Neural crest cell (in vitro differentiated cells): Measurements from ENCODE around the gene CES2. TPM values are rescaled to one million over a fixed set of nuclear protein-coding genes. Genes with fewer than 3 reads are reported as not detected.

ENCODE experiments used
- DNase-seq: peaks from one replicate; pipeline ENCODE4 v3.0.0; 2021; ENCODE audit warnings: low read depth, mixed read lengths, low spot score
- H3K27ac Mint-ChIP-seq: one replicate; pipeline ENCODE4 v1.8.0; 2021; ENCODE audit warnings: mild to moderate bottlenecking, mixed read lengths; ENCODE audit not compliant: unreplicated experiment
- H3K27me3 Mint-ChIP-seq: 2 replicates; pipeline ENCODE4 v1.8.0; 2021; ENCODE audit warnings: low read depth, mild to moderate bottlenecking, mixed read lengths
- H3K36me3 Mint-ChIP-seq: 2 replicates; pipeline ENCODE4 v1.8.0; 2021; ENCODE audit warnings: low read depth, mild to moderate bottlenecking, mixed read lengths
- H3K4me1 Mint-ChIP-seq: 2 replicates; pipeline ENCODE4 v1.8.0; 2021; ENCODE audit warnings: mixed read lengths
- H3K4me3 Mint-ChIP-seq: one replicate; pipeline ENCODE4 v1.8.0; 2021; ENCODE audit warnings: mild to moderate bottlenecking, mixed read lengths
- H3K9me3 Mint-ChIP-seq: 2 replicates; pipeline ENCODE4 v1.8.0; 2021; ENCODE audit warnings: mixed read lengths
- total RNA-seq: library from RNA; stranded (reverse); gene quantifications from 2 replicates; pipeline ENCODE4 v1.2.1, GENCODE V29; 2021
- TF ChIP-seq, protein P1 (sequence below): fragments of 200-600 bp; sonication (generic); conservative IDR thresholded peaks from 2 replicates; pipeline ENCODE4 v1.5.0; 2021; ENCODE audit warnings: antibody characterized with exemption, mild to moderate bottlenecking

CES2 gene
- total RNA-seq, 1 donor from 2014 or later = 52.5 TPM

DNA sequence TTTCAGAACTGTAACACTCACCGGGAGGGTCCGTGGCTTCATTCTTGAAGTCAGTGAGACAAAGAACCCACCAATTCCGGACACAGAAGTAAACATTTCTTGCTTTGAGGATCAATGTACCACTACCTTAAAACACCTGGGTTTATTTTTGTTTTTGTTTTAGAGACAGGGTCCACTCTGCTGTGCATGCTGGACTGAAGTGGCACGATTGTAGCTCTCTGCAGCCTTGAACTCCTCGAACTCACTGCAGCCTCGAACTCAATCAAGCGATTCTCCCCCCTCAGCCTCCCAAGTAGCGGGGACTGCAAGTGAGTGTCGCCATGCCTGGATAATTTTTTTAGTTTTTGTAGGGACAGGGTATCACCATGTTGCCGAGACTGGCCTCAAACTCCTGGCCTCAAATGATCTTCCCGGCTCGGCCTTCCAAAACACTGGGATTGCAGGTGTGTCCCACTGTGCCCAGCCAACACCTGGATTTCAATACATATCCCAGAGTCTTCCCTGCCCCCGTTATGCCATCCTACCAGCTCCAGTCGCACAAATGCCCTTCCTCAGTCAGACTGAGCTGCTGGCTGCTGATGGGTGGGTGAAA lies 40.1 kb downstream of the CES2 start:
- H3K36me3 Mint-ChIP-seq = no peaks in the 10 kb centered on the region
- no peak overlapping the region for H3K27ac Mint-ChIP-seq
- DNase-seq = no peak
- H3K27me3 Mint-ChIP-seq = peaks cover 4% of the 10 kb centered on the region
- TF ChIP-seq, protein P1, sequence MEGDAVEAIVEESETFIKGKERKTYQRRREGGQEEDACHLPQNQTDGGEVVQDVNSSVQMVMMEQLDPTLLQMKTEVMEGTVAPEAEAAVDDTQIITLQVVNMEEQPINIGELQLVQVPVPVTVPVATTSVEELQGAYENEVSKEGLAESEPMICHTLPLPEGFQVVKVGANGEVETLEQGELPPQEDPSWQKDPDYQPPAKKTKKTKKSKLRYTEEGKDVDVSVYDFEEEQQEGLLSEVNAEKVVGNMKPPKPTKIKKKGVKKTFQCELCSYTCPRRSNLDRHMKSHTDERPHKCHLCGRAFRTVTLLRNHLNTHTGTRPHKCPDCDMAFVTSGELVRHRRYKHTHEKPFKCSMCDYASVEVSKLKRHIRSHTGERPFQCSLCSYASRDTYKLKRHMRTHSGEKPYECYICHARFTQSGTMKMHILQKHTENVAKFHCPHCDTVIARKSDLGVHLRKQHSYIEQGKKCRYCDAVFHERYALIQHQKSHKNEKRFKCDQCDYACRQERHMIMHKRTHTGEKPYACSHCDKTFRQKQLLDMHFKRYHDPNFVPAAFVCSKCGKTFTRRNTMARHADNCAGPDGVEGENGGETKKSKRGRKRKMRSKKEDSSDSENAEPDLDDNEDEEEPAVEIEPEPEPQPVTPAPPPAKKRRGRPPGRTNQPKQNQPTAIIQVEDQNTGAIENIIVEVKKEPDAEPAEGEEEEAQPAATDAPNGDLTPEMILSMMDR = no peak
- no peaks in the 10 kb centered on the region for H3K9me3 Mint-ChIP-seq
- H3K4me3 Mint-ChIP-seq = no peak overlapping the region
- peaks cover 12% of the 10 kb centered on the region for H3K4me1 Mint-ChIP-seq

DNA sequence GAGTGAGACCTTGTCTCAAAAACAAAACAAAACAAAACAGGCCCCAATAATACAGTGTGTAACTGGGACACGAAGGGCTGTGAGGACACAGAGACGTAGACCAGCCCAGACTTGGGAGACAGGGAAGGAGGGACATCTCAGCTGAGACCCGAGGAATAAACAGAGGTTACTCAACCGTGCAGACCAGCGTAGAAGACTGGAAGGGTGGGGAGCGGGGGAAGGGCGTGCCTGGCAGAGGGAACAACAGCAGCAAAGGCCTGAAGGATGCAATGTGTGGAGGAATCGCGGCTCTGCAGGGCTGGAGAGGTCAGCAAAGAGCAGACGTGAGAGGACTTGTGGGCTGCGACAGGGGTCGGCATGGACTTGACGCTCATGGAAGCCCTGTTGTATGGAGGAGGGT lies 41.4 kb downstream of the CES2 start:
- H3K36me3 Mint-ChIP-seq = no peaks in the 10 kb centered on the region
- TF ChIP-seq, protein P1 = no peak
- H3K4me3 Mint-ChIP-seq = no peak overlapping the region
- H3K27me3 Mint-ChIP-seq = peaks cover 13% of the 10 kb centered on the region
- no peak overlapping the region for H3K27ac Mint-ChIP-seq
- H3K4me1 Mint-ChIP-seq = peaks cover 12% of the 10 kb centered on the region
- no peaks in the 10 kb centered on the region for H3K9me3 Mint-ChIP-seq
- DNase-seq = no peak

- DNase-seq = peak; percentile 91
- H3K4me1 Mint-ChIP-seq = peaks cover 12% of the 10 kb centered on the region
- TF ChIP-seq, protein P1 = peak; percentile 97
- no peaks in the 10 kb centered on the region for H3K36me3 Mint-ChIP-seq
- no peaks in the 10 kb centered on the region for H3K9me3 Mint-ChIP-seq
- H3K27me3 Mint-ChIP-seq = peaks cover 18% of the 10 kb centered on the region
- H3K4me3 Mint-ChIP-seq = no peak overlapping the region
- H3K27ac Mint-ChIP-seq = no peak overlapping the region
Measured at GRCh38 chr16:66977341-66978113, 42.2 kb downstream of the CES2 start.

GRCh38 chr16:66979011-66979717 lies 43.8 kb downstream of the CES2 start:
- Mint-ChIP-seq H3K27me3 (peaks cover 20% of the 10 kb centered on the region), H3K9me3 (no peaks in the 10 kb centered on the region), H3K4me3 (no peak overlapping the region)

GRCh38 chr16:66983033-66983432 lies 47.7 kb downstream of the CES2 start:
- Mint-ChIP-seq H3K36me3 (no peaks in the 10 kb centered on the region), H3K4me1 (no peaks in the 10 kb centered on the region), H3K9me3 (no peaks in the 10 kb centered on the region), H3K27me3 (peaks cover 17% of the 10 kb centered on the region), H3K4me3 (no peak overlapping the region), H3K27ac (no peak overlapping the region)
- TF ChIP-seq, protein P1 = no peak
- no peak for DNase-seq

More at GRCh38 chr16:66979011-66979717, 43.8 kb downstream of the CES2 start:
- TF ChIP-seq, protein P1 = no peak
- Mint-ChIP-seq H3K4me1 (peaks cover 12% of the 10 kb centered on the region), H3K27ac (no peak overlapping the region), H3K36me3 (no peaks in the 10 kb centered on the region)
- DNase-seq = no peak
